NCI-H1694 (cell line): ENCODE measurements around the gene ANKRD44.

Source experiments
- DNase-seq: peaks from one replicate; lab custom pipeline; 2025; lab: John Stamatoyannopoulos, UW

ANKRD44 gene

DNA sequence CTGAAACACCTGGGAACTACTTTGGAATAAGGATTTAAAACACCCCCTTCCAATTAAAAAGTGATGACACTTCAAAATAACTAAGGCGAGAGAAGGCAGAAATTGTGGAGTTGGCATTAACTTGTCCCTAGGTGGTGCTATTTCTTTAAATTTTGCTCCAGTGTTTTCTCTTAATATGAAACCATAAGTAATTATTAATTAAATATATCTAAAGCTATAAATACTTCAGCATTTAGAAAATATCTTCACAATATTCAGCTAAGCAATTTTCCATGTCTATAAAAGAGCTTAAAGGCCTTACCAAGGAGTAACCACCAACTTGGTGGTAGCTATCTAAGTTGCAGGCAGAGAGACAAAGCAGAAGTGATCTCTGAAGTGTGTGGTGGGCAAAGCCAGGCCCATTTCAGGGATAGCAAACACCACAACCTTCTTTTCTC, 197.3 kb downstream of the ANKRD44 start:
- DNase-seq: peak; percentile 56

DNA sequence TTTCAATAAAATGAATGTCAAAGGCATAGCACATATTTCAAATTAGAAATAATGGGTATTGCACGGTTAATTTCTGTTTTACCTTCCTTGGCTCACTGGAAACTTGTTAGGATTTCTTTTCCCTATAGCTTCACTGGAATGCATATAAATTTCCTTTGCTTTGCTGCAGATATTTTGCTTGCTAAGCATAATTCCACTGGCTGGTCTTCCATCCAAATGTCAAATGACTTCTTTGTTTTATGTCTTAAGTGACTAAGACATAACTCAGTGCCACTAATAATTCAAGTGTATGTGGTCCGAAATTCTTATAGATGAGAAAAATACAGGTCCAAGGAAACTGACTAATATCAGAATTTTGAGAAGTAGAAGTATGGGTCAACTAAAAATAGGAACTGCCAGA, 201.3 kb downstream of the ANKRD44 start:
- DNase-seq: no peak

DNA sequence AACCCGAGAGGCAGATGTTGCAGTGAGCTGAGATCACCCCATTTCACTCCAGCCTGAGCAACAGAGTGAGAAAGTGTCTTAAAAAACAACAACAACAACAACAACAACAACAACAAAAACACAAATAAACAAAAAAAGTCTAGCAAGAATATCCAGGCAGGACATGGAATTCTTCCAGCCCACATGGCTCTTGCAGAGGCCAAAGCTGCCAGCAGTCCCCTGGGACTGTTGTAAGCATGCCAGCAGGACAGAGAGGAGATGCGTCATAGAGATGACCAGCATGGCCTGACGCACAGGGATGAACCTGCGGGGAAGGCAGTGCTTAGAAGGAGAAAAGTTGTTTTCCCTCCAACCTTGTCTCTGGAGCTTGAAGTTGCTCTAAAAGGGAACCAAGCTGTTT, 201.8 kb downstream of the ANKRD44 start:
- DNase-seq: no peak

DNA sequence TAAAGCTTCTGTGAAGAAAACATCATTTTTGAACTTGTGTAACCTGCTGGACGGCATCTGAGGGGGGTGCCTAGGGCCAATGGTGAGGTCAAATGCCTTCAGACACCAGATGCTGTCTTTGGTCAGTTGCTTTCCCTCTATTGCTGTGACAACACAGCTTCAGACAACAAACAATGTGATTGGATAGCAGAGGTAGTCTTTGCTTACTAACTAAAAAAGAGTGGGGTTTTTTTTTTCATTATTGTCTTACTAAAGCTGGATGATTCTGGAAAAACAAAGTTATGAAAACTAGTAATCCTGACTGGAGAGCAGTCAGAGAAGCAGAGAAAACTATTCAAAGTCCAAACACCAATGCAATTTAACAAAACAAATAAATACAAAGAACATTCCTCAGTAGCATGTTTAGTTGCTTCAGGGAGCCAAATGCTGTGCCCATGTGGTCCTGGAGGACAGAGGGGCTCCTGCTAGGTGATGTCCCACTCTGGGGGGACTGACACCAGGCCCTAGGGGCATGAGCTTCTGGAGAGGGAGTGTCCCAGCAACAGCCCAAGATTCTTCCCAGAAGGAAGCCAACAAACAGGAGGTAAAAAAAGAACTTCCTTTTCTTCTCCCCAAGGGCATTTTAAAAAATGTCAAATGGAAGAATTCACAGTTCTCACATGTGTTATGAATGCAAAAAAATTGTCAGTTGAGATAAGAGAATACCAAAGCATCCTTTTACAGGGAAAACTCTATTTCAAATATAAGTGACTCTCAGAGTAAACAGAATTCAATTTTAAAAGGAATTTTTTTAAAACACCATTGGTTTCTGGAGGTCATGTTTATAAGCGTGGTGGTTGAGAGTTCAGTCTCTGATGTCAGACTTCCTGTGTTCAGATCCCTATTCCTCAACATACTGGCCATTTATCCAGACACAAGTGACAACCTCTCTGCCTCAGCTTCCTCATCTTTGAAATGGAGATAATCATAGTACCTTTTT, 203.0 kb downstream of the ANKRD44 start:
- no peak for DNase-seq

DNA sequence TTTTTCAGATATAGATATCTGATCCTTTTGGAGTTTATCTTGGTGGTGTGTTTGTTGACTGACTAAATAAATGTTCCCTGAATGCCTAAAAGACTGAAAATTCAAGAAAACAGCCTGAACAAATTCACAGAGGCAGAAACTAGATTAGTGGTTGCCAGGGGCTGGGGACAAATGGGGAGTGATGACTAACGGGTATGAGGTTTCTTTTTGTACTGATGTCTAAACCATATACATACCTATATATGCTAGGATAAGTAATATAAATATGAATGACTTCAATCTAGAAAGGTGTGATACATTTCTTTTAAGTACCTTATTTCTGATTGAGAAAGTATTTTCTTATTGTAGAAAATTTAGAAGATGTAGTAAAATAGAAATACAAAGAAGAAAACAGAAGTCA, 207.2 kb downstream of the ANKRD44 start:
- no peak for DNase-seq

DNA sequence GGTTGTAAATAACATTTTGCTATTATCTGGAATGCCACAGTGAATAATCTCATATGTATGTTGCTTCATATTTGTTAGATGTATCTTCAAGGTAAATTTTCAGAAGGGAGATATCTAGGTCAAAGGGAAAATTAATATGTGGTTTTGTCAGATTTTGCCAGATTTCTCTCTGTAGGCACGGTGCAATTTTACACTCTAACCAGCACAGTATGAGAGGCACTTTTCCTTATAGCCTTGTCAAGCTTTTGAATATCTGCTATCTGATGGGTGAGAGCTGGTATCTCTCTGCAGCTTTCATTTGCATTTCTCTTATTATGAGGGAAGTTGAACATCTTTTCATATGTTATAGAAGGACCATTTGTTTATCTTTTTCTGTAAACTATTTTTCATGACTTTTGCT, 208.3 kb downstream of the ANKRD44 start:
- no peak for DNase-seq

DNA sequence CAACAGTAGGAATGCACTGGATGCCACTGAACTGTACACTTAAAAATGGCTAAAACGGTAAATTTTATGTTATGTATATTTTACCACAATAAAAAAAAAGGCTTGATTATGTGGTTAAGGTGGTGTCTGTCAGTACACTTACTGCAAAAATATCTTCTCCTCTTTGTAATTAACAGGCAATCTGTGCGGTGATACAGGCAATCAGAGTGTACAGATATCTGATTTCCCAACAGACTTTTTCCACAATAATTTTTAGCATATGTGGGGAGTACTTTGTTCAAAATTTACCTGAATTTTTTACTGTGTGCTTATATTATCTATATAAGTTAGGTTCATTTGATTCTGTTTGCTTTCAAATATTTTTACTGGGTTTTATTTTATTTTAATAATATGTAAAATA, 209.1 kb downstream of the ANKRD44 start:
- DNase-seq: no peak

DNA sequence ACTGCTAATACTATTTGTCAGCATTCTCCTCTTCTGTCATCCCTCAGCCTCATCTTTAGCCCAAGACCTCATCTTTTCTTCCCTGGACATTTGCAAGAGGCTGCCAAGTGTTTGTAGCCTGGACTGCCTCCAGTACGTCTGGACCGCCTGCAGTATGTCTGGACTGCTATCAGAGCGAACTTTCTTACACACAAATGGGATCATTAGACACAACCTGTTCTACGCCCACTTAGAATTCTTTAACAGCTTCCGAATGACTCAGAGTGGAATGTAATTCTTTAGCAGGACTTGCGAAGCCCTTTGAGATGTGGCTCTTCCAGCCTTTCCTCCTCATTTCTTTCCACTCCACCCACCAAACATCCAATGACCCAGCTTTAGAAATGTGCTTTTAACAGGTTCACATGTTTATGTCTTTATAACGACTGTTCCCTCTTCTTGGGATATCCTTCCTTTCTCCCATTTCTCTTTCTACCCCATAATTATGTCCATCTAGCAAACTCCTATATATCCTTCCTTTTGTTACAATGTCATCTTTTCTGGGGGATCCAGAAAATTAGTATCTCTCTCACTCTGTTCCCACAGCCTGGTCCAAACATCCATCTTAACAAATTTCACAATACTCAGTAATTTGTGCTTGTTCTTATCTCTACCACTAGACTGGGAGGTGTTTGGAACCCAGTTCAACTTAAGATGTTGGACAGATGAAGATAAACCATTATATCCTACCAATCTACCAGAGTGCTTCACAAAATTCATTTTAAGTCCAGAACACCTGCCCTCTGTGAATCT, 212.8 kb downstream of the ANKRD44 start:
- DNase-seq: no peak

DNA sequence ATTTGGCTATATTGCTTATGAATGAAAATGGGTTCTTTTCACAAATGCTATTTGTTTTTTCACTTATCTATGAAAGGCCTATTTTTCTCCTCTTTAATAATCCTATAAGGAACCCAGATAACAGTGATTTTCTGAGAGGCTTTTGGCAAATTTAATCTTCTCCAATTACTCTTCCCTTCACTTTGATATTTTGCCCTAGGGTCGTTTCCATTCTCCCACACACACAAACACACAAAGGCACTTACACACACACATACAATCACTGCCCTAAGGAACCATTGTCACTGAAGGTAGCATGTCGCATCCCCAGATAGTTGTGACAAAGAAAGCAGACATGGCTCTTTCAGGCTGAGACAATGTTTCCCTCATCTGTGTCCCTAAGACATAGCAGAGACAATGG, 213.9 kb downstream of the ANKRD44 start:
- DNase-seq: no peak

DNA sequence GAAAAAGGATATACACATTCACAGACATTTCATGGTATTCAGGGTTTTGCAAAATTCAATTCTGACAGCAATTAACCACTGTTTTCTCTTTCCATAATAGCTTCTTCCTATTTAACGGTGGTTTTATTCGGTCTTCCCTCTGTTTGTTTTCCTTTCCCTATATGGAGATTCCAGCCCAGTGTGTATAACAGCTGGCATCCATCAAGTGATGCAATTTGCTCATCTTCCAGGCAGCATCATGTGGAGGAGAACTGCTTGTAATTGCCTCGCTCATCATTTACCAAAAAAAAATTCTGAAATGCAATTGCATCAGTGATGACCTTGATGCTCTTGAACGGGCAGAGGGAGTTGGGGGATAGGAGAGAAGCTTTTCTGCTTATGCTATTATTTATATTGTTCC, 218.1 kb downstream of the ANKRD44 start:
- peak; percentile 83 for DNase-seq

DNA sequence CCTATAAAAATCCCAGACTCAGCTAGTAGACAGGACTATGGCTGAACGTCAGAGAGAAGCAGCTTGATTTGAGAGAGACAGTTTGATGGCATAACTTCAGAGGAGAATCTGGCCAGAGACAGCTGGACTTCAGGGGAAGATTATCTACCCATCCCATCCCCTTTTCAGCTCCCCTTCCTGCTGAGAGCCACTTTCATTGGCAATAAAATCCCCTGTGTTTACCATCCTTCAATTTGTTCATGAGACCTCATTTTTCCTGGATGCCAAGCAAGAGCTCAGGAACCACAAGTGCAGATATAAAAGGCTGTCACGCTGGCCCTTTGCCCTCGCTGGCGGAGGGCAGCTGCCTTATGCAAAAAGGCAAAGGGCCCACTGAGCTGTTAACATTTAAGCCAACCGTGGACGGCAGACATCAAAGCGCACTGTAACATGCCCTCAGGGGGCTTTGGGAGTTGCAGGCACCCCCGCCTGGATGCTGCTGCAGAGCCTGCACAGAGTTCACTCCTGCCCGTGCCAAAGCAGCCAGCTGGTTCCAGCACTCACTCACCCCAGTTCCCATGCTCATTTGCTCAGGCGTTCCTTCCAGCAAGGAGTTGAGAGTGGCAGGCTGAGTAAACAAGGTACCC, 219.7 kb downstream of the ANKRD44 start:
- DNase-seq: peak; percentile 90

DNA sequence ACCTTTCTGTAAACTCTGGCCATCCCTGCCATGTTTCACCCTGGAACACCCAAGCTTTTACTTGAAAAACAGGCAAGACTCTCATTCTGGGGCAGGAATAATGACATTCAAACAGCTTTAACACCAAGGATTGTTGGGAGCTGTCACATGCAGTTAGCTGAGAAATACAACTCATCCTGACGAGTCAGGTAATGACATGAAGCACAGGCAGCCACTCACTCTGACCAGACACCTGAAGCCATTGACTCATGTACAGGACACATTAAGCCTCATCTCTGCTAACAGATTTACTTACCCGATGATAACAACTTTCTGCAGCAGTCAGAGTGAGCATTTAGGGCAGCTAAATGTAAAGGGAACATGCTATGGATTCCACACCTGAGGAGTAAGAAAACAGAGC, 220.9 kb downstream of the ANKRD44 start:
- DNase-seq: no peak

DNA sequence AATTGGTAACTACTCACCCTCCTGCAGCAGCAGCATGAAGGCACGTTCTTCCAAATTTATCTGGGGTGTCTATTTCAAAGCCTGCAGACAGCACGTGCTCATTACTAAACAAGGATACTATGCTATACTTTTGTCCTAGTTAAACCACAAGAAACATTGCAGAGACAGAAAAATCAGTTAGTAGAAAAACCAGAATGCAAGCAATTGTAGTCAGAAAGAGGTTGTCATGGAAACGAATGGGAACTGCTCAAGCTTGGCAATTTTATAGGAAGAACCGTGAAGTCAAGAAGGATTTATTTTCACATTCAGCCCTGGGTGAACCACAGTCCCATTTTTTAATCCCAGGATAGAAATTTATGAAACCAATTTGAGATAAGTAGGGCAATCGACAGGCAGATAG, 221.9 kb downstream of the ANKRD44 start:
- peak; percentile 24 for DNase-seq

DNA sequence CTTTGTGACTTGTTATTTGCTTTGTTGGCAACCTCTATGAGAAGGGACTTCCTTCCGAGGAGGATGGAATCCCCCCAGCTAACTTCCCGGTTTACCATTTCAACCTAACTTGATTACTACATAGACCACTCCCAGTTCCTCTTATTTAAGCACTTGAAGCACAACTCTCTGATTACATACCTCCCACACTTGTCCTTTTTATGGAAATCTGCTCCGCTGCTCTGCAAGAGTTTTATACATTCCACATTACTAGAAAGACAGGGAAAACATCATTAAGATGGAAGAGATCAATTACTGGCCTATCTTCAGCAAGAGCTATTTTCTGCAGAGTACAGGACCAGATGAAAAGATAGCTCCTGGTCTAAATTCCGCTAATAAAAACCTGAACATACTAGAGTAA, 224.1 kb downstream of the ANKRD44 start:
- DNase-seq: no peak

DNA sequence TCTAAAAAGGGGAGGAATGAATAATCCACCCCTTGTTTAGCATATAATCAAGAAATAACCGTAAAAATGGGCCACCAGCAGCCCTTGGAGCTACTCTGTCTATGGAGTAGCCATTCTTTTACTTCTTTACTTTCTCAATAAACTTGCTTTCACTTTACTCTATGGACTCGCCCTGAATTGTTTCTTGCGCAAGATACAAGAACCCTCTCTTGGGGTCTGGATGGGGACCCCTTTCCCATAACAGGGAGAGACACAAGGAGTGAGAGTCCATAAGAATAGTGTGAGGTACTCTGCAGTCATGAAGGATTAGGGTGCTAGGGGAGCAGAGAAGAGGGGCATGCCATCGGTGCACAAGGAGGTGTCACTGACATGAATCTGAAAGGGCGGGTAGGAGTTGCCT, 224.9 kb downstream of the ANKRD44 start:
- DNase-seq: no peak

DNA sequence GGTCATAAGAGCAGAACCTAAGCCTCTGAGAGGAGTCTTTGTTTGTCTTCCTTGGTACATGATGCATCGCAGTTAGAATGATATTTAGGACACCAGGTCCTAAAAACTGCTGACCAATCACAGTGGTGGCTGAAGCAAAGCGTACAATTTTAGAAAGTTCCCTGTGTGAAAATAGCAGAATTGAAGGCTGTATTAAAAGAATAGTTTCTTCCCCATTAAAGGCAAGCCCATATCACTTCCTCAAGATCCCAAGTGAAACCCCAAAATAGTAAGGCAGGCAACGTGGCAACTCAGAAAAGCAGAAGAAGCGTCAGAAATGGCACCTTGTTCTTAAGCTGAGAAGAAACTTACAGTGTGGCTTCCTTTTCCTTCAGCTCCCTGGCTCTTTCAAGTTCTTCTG, 229.3 kb downstream of the ANKRD44 start:
- DNase-seq: no peak

DNA sequence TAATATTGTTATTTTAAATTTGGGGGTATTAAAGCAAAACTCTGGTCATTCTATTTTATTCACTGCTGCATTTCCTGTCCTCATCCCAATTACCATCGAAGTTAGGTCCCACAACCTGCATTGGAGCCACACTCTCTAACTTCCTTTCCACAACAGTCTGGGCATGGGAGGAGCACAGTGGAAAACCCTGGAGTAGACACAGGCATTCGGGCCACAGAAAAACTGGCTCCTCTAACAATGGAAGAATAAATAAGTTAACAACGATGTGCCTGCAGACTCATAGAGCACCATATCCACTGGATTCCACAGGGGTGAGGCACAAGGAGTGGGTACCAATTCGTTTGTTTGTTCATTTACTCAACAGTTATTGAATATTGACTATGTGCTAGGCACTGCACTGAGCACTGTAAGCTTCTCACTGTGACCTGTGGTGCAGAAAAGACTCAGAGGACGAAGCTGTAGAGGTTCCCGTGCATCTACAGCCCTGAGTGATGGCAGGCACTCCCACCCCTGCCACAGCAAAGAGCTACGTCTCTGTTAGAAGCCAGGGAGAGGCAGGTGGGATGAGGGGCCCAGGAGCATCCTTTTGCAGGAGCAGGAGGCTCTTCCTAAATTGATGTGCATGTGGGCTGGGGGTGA, 229.9 kb downstream of the ANKRD44 start:
- DNase-seq: no peak

DNA sequence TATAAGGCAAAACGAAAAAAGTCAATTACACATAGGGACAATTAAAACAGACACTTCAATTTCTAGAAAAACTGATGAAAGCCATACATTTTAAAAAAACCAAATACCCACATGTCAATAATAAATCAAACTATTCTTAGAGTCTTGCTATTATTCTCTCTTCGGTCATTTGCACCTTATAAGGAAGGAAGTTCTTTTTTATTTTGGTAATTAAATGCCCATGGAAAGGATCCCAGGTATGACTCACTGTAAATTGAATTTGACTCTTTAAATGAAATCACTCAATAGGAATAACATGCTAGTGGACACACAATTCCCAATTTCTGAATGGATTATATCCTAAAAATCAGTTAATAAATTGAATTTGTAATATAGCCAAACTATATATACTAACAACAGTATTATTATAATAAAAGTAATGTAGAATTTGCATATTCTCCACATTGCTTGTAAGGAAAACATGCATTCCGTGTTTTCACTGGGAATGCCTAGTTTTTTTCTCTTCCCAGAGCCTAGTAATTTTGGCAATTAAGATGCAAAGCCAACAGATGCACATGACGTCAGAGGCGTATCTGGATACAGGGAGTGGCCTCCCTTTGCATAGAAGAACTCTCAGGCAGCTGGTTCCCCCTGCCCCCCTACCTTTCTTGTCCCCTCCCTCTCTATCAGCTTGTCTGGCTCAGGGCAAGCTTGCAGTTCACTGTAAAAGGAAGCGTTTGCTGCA, 230.6 kb downstream of the ANKRD44 start:
- DNase-seq: peak; percentile 99

DNA sequence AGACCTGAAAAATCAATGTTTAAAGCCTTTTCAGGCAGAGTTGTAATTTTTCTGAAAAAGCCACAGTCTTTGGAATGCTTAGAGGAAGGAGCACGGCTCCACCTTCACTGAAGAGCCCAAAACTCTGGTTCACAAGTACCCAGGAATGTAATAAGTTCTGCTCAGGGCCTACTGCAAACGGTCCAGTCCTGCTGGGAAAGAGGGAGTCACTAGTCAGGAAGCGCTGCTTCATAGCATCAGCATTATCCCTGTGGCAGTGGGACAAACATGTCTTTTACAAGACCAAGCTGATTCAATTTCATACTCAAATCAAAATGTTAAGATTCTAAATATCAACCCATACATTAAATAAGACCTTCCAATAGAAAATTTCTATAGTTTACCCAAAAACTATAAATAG, 231.2 kb downstream of the ANKRD44 start:
- no peak for DNase-seq

DNA sequence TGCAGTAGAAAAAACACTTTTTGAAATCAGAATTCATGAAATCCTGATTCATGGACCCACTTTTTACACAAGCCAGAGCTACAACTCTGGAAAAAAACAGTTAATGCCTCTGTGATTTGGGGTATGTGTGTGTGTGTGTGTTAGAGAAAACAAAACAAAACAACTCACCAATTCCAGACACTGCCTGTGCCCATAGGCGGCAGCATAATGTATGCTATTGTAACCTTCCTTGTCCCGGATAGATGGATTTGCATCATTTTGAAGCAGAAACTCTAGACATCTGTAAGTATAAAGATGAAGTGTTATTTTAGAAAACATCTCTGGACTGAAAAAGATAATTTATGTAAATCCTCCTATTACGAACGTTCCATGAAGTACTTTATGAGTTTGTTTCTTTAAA, 232.0 kb downstream of the ANKRD44 start:
- peak; percentile 38 for DNase-seq

DNA sequence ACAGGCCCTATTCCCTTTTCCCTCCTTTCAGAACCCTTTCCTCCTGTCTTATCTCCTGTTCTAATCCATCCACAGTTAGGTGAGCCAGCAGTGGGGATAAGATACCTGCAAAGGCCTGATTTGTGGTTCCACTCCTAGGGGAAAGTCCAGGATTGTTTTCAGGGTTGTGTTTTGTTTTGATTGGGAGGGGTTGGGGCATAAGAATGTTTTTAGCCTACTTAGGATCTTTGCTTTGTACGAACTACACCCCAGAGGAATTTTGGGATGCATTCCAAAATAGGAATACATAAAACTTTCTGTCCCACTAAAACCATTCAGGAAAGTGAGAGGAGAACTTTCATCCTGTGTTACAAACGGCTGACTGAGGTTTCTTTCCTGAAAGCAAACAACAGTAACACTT, 233.2 kb downstream of the ANKRD44 start:
- DNase-seq: no peak
